OCI-LY3 (cell line): ENCODE data around the gene NGB.

ENCODE experiments used
- H2AFZ ChIP-seq: fragments of 200-600, 300-600 bp; shearing (Covaris generic); 2 replicates; pipeline ENCODE4 v1.6.0; 2014; ENCODE audit warnings: antibody characterized with exemption, low read depth, low read length
- H3K27ac ChIP-seq: fragments of 200-600, 300-600 bp; sonication (generic); 2 replicates; pipeline ENCODE4 v1.5.1; 2014; ENCODE audit warnings: mild to moderate bottlenecking, low read length, moderate library complexity, mixed read lengths
- H3K27me3 ChIP-seq: fragments of 200-600, 300-600 bp; sonication (generic); 2 replicates; pipeline ENCODE4 v1.6.1; 2014; ENCODE audit warnings: low read depth, low read length, mixed read lengths
- H3K36me3 ChIP-seq: fragments of 200-600, 300-600 bp; sonication (generic); replicated peaks from 2 replicates; pipeline ENCODE3; 2014; ENCODE audit warnings: low read depth, low read length, mixed read lengths
- H3K4me1 ChIP-seq: fragments of 300-600, 200-600 bp; sonication (generic); 2 replicates; pipeline ENCODE4 v1.6.1; 2014; ENCODE audit warnings: low read length, mixed read lengths
- H3K4me2 ChIP-seq: fragments of 200-600, 300-600 bp; sonication (generic); 2 replicates; pipeline ENCODE4 v1.6.1; 2014; ENCODE audit warnings: low read length, mixed read lengths
- H3K4me3 ChIP-seq: fragments of 300-600, 200-600 bp; sonication (generic); 2 replicates; pipeline ENCODE4 v1.5.1; 2014; ENCODE audit warnings: antibody characterized with exemption, mild to moderate bottlenecking, low read length, moderate library complexity
- H3K79me2 ChIP-seq: fragments of 300-600, 200-600 bp; shearing (Covaris generic); 2 replicates; pipeline ENCODE4 v1.6.1; 2014; ENCODE audit warnings: mild to moderate bottlenecking, low read length, mixed read lengths
- H3K9ac ChIP-seq: fragments of 300-600, 200-600 bp; shearing (Covaris generic); 2 replicates; pipeline ENCODE4 v1.6.0; 2014; ENCODE audit warnings: mild to moderate bottlenecking, low read length, moderate library complexity
- H3K9me3 ChIP-seq: fragments of 200-600, 300-600 bp; shearing (Covaris generic); 2 replicates; pipeline ENCODE4 v1.6.1; 2014; ENCODE audit warnings: low read length, mixed read lengths; ENCODE audit not compliant: insufficient read depth
- H4K20me1 ChIP-seq: fragments of 200-600, 300-600 bp; sonication (generic); 2 replicates; pipeline ENCODE4 v1.6.1; 2016; ENCODE audit warnings: low read length, mixed read lengths; ENCODE audit not compliant: insufficient read depth
- EZH2phosphoT487 ChIP-seq: fragments of 200-600 bp; shearing (Covaris generic); IDR thresholded peaks from 2 replicates; pipeline ENCODE4 v1.6.1; 2018; ENCODE audit warnings: antibody characterized with exemption, mixed run types, low read depth
- TF ChIP-seq, protein P1 (sequence below): fragments of 200-600, 300-600 bp; sonication (generic); IDR thresholded peaks from 2 replicates; pipeline ENCODE4 v1.5.1; 2014; ENCODE audit warnings: antibody characterized with exemption, low read length, low read depth

The NGB gene

DNA sequence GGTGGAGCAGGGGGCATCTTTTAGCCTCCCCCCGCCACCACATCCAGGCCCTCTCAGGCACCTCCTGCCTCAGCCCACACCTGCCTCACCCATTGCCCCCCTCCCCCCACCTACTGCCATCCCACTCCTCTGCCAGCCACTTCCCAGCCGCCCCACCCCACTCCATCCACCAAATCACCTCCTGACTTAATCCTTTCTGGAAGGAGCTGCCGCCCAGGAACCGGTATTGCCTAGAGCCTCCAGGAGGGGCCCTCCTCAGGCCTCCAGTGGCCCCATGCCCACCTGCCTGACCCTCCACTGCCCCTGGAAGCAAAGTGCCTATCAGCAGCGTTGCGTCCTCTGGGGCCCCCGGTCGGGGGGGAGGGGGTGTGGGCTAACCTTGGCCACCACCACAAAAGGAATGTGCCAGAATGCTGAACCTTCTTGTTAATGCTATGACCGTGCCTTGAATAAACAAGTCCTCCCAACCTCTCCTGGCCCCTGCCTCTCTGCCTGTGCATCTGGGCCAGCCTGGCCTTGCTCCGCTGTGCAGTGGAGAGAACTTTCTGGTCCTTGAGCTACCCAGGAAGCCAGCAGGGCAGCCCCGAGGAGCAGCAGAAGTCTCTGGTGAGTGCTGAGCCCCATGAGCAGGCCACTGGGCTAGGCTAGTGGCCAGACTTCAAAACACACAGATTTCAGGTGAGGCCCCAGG lies 11.8 kb downstream of the NGB start:
- H3K4me3 ChIP-seq, result no peak overlapping the region
- H3K27ac ChIP-seq, result no peak overlapping the region
- no peak overlapping the region for H3K9ac ChIP-seq
- no peaks in the 10 kb centered on the region for H3K36me3 ChIP-seq
- H3K4me1 ChIP-seq, result no peaks in the 10 kb centered on the region
- no peaks in the 10 kb centered on the region for H3K79me2 ChIP-seq
- TF ChIP-seq, protein P1, sequence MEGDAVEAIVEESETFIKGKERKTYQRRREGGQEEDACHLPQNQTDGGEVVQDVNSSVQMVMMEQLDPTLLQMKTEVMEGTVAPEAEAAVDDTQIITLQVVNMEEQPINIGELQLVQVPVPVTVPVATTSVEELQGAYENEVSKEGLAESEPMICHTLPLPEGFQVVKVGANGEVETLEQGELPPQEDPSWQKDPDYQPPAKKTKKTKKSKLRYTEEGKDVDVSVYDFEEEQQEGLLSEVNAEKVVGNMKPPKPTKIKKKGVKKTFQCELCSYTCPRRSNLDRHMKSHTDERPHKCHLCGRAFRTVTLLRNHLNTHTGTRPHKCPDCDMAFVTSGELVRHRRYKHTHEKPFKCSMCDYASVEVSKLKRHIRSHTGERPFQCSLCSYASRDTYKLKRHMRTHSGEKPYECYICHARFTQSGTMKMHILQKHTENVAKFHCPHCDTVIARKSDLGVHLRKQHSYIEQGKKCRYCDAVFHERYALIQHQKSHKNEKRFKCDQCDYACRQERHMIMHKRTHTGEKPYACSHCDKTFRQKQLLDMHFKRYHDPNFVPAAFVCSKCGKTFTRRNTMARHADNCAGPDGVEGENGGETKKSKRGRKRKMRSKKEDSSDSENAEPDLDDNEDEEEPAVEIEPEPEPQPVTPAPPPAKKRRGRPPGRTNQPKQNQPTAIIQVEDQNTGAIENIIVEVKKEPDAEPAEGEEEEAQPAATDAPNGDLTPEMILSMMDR, result no peak
- TF ChIP-seq EZH2phosphoT487, result no peak
- no peaks in the 10 kb centered on the region for H4K20me1 ChIP-seq
- no peak overlapping the region for H2AFZ ChIP-seq
- no peaks in the 10 kb centered on the region for H3K27me3 ChIP-seq
- H3K4me2 ChIP-seq, result no peak overlapping the region
- H3K9me3 ChIP-seq, result no peaks in the 10 kb centered on the region

DNA sequence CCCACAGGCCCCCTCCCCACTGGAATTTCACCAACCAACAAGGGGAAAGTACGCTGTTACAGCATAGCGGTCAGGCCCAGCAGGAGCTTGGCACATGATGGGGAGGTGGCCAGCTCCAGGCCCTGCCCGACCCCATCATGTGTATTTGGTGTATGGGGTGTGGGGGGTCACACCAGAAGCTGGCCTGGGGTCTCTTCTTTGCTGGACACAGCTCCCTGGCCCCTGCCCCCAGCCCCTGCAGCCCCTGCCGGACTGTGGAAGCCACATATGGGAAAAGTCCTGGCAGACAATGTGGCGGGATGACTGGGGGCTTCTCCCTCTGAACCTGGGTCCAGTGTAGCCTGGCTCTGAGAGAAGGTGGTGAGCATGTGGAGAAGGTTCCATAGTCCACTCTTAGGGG lies 12.4 kb downstream of the NGB start:
- H2AFZ ChIP-seq, result no peak overlapping the region
- H3K4me1 ChIP-seq, result no peaks in the 10 kb centered on the region
- H3K27me3 ChIP-seq, result no peaks in the 10 kb centered on the region
- no peaks in the 10 kb centered on the region for H3K9me3 ChIP-seq
- TF ChIP-seq, protein P1, result no peak
- TF ChIP-seq EZH2phosphoT487, result no peak
- H3K36me3 ChIP-seq, result no peaks in the 10 kb centered on the region
- H3K4me3 ChIP-seq, result no peak overlapping the region
- no peak overlapping the region for H3K4me2 ChIP-seq
- no peak overlapping the region for H3K9ac ChIP-seq
- no peak overlapping the region for H3K27ac ChIP-seq
- no peaks in the 10 kb centered on the region for H4K20me1 ChIP-seq
- H3K79me2 ChIP-seq, result no peaks in the 10 kb centered on the region

DNA sequence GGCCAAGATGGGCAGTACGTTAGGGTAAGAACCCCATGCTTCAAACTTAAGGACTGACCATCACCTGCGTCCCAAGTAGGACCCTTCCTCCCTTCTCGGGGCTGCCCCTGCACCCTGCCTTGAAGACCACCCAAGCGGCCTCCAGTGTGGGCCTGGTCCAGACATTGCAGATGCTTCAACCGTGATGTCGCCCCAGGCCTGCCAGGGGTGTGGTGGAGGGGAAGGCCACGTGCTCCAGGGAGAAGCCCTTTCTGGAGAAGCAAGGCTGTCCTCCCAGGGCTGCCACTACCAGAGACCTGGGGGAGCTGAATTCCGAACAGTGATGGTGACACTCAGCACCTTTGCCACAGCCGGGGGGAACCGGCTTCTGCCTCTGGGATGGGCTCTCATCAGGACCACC lies 13.3 kb downstream of the NGB start:
- Histone ChIP-seq H3K9ac (no peak overlapping the region), H2AFZ (no peak overlapping the region), H3K27ac (no peak overlapping the region), H3K27me3 (no peaks in the 10 kb centered on the region), H3K36me3 (no peaks in the 10 kb centered on the region), H4K20me1 (no peaks in the 10 kb centered on the region), H3K4me2 (no peak overlapping the region), H3K4me1 (no peaks in the 10 kb centered on the region), H3K79me2 (no peaks in the 10 kb centered on the region), H3K9me3 (no peaks in the 10 kb centered on the region), H3K4me3 (no peak overlapping the region)
- no peak for TF ChIP-seq EZH2phosphoT487
- TF ChIP-seq, protein P1, result no peak

DNA sequence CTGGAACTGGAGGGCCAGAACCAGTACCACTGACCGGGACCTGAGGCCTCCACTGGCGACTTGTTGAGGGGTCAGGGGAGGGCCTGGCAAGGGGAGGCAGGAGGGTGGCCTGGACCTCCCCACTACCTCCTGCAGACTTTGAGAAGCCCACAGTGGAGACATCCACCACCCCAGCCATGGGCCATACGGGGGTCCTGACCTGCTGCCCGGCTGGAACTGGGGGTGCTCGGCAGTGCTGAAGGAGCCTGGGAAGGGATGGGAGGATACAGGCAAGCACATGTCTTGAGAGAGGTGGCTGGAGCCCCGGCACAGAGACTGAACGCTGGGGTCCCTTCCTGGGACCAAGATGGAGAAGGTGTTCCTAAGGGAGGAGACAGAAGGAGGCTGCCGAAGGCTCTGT lies 14.3 kb downstream of the NGB start:
- Histone ChIP-seq H4K20me1 (no peaks in the 10 kb centered on the region), H3K4me1 (no peaks in the 10 kb centered on the region), H3K27me3 (no peaks in the 10 kb centered on the region)

More for the DNA sequence above, 14.3 kb downstream of the NGB start:
- Histone ChIP-seq H3K79me2 (no peaks in the 10 kb centered on the region), H3K9ac (no peak overlapping the region), H3K27ac (no peak overlapping the region), H2AFZ (no peak overlapping the region), H3K36me3 (no peaks in the 10 kb centered on the region), H3K9me3 (no peaks in the 10 kb centered on the region), H3K4me2 (no peak overlapping the region), H3K4me3 (no peak overlapping the region)
- TF ChIP-seq EZH2phosphoT487, result no peak
- TF ChIP-seq, protein P1, result no peak
